Activated T-helper 1 cell treated with Interleukin-2 at 50 U/mL for 16 hours (primary cell): ENCODE measurements around the gene RSPH9.

Experiments
- DNase-seq: peaks from one replicate; pipeline ENCODE4 v3.0.0-alpha.2; 2020; ENCODE audit warnings: low read depth

The RSPH9 gene

GRCh38 chr6:43668151-43669028 is 23.6 kb downstream of the RSPH9 start:
- no peak for DNase-seq

GRCh38 chr6:43669050-43669921 is 24.4 kb downstream of the RSPH9 start:
- DNase-seq, result no peak

GRCh38 chr6:43669922-43670622 is 25.2 kb downstream of the RSPH9 start:
- DNase-seq, result no peak

GRCh38 chr6:43670623-43670986 is 25.8 kb downstream of the RSPH9 start:
- no peak for DNase-seq

- DNase-seq, result no peak
Observed at GRCh38 chr6:43671011-43671800, 26.4 kb downstream of the RSPH9 start.

GRCh38 chr6:43671801-43672690 is 27.2 kb downstream of the RSPH9 start:
- DNase-seq, result no peak

GRCh38 chr6:43673444-43674084 is 28.7 kb downstream of the RSPH9 start:
- no peak for DNase-seq

GRCh38 chr6:43674291-43674690 is 29.5 kb downstream of the RSPH9 start:
- DNase-seq, result no peak

- no peak for DNase-seq
Observed at GRCh38 chr6:43674921-43675320, 30.1 kb downstream of the RSPH9 start.

GRCh38 chr6:43676962-43677606 is 32.2 kb downstream of the RSPH9 start:
- no peak for DNase-seq

- DNase-seq, result no peak
Observed at GRCh38 chr6:43677759-43678158, 32.9 kb downstream of the RSPH9 start.

GRCh38 chr6:43678341-43678740 is 33.5 kb downstream of the RSPH9 start:
- no peak for DNase-seq

GRCh38 chr6:43679057-43679456 is 34.2 kb downstream of the RSPH9 start:
- no peak for DNase-seq

GRCh38 chr6:43680308-43681200 is 35.7 kb downstream of the RSPH9 start:
- no peak for DNase-seq

GRCh38 chr6:43681303-43681702 is 36.5 kb downstream of the RSPH9 start:
- no peak for DNase-seq

GRCh38 chr6:43682724-43683429 is 38.0 kb downstream of the RSPH9 start:
- no peak for DNase-seq

- DNase-seq, result no peak
Observed at GRCh38 chr6:43683708-43684455, 39.0 kb downstream of the RSPH9 start.
